Fibroblast of mammary gland (primary cell): Measurements from ENCODE around the gene PLEKHD1.

Experiments used
- DNase-seq: peaks from one replicate; pipeline ENCODE4 v3.0.0-alpha.2; 2010; ENCODE audit warnings: low read depth
- H3K4me3 ChIP-seq: 2 replicates; pipeline ENCODE4 v1.5.1; 2011; ENCODE audit warnings: low read depth, mild to moderate bottlenecking, low read length, moderate library complexity; ENCODE audit not compliant: control insufficient read depth
- TF ChIP-seq, protein P1 (sequence below): conservative IDR thresholded peaks from 2 replicates; pipeline ENCODE4 v1.5.1; 2011; ENCODE audit warnings: low read depth, low read length, inconsistent platforms; ENCODE audit not compliant: control insufficient read depth, insufficient read depth

Gene PLEKHD1

DNA sequence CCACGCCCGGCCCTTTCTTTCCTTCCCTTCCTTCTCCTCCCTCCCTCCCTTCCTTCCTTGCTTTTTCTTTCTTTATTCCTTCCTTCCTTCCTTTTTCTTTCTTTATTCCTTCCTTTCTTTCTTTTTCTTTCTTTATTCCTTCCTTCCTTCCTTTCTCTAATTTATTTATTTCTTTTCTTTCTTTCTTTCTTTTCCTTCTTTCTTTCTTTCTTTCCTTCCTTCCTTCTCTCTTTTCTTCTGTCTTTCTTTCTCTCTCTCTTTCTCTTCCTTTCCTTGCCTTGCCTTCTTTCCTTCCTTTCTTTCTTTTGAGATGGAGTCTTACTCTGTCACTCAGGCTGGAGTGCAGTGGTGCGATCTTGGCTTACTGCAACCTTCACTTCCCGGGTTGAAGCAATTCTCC, 74.2 kb downstream of the PLEKHD1 start:
- TF ChIP-seq, protein P1, sequence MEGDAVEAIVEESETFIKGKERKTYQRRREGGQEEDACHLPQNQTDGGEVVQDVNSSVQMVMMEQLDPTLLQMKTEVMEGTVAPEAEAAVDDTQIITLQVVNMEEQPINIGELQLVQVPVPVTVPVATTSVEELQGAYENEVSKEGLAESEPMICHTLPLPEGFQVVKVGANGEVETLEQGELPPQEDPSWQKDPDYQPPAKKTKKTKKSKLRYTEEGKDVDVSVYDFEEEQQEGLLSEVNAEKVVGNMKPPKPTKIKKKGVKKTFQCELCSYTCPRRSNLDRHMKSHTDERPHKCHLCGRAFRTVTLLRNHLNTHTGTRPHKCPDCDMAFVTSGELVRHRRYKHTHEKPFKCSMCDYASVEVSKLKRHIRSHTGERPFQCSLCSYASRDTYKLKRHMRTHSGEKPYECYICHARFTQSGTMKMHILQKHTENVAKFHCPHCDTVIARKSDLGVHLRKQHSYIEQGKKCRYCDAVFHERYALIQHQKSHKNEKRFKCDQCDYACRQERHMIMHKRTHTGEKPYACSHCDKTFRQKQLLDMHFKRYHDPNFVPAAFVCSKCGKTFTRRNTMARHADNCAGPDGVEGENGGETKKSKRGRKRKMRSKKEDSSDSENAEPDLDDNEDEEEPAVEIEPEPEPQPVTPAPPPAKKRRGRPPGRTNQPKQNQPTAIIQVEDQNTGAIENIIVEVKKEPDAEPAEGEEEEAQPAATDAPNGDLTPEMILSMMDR, result no peak
- no peak for DNase-seq
- H3K4me3 ChIP-seq, result no peak overlapping the region

DNA sequence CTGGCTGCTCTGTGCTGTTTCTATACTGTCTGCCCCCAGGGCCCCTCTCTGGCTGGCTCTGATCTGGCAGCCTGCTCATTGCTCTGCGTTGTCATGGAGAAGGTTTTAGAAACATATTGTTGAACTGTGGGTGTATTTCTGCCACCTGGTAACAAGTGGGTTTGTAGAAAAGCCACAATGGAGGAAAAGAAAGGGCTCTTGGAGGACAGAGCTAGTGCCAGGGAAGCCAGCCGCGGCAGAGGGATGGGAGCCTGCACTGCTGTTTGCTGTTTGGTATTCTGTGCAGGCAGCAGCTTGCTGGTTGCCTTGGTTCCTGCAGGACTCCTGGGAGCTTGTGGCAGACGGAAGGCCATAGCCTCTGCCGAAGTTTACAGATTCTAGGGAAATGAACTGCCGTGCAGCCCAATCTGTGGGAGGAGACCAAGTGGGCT, 75.1 kb downstream of the PLEKHD1 start:
- DNase-seq, result no peak
- H3K4me3 ChIP-seq, result no peak overlapping the region
- TF ChIP-seq, protein P1, result no peak

DNA sequence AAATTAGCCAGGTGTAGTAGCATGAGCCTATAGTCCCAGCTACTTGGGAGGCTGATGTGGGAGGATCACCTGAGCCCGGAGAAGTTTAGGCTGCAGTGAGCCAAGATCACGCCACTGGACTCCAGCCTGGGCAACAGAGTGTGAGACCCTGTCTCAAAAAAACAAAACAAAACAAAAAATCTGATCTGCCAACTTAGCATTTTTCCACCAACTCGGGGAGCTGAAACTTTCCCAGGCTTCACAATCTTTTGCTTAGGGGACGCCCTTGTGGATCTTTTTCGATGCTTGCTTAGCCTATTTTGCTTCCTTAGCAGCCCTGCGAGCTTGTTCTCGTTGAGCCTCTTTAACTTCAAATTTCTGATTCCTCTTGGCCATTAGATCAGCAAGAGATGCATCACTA, 76.3 kb downstream of the PLEKHD1 start:
- no peak for DNase-seq
- H3K4me3 ChIP-seq, result no peak overlapping the region
- TF ChIP-seq, protein P1, result no peak

DNA sequence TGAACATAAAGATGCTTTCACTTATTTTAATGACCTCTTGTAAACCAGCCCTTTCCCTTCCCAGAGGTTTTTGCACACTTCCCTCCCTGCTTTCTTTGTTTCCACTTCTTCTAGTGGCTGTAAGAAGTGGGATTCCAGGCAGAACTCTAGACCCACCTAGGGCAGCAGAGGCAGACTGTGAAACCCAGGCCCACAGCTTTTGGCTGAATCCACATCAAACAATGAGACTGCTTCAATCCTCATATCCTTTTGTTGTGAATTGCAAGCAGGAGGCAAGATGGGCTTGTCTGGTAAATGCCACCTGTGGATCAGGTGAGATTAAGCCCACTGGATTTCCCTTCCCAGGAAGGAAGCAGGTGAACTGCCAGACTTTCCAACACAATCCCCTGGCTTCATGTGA, 77.4 kb downstream of the PLEKHD1 start:
- no peak for DNase-seq
- TF ChIP-seq, protein P1, result no peak
- H3K4me3 ChIP-seq, result no peak overlapping the region

DNA sequence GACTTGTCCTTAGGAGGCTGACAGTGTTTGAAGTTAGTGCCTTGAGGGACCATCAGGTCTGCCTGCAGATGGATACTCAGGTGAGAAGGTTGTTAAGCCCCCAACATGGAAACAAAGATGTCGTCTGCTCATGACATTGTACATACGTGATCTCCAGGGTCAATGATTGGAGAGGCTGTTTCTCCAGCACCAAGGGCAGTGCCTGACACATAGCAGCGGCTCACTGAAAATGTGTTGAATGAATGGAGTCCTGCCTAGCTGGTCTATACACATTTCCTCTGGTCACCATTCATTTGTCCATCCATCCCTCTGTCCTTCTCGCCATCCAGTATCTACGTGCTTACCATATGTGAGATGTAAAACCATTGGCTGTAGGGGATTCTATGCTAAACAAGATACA, 83.0 kb downstream of the PLEKHD1 start:
- no peak for DNase-seq
- no peak overlapping the region for H3K4me3 ChIP-seq
- TF ChIP-seq, protein P1, result no peak

DNA sequence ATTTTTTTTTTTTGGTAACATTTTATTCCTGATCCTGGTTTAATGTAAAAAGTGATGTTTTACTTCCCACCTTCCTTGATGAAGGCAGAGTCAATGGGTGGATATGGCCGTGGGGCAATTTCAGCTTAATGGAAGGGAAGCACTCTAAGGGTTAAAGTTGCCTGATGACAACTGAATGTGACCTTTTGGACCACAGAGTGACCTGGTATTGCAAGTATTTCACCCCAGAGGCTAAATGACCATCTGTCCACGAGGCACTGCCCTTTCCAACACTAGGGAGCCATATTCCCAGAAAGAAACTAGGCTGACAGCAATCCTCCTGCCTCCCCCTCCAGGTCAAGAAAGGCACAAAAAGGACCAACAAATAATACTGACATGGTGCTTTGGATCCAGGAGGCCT, 85.3 kb downstream of the PLEKHD1 start:
- TF ChIP-seq, protein P1, result no peak
- H3K4me3 ChIP-seq, result no peak overlapping the region
- DNase-seq, result no peak

DNA sequence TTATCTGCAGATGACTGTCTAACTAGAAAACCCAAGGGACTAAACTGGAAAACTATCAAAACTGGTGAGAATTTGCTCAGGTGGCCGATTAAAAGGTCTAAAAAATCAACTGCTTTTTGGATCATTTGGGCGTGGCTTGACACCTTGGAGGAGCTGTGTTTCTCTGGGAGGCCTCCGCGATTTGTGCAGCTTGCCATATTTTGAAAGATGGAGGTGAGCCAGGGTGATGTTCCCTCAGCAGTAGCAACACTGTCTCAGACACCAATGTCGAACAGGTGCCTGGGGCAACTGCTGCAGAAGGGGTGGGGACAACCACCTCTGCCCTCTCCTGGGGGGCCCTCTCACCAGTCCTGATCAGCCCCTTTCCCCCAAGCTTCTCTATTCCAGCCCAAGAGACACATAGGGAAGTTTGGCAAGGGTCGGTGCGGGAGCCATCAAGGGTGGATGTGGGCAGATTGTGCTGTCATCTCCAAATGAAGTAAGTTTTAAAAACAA, 86.4 kb downstream of the PLEKHD1 start:
- no peak overlapping the region for H3K4me3 ChIP-seq
- no peak for DNase-seq
- TF ChIP-seq, protein P1, result no peak
